Breast epithelium (tissue), 4 donors: Measurements from ENCODE around the gene COBLL1. TPM values are rescaled to one million over a fixed set of nuclear protein-coding genes. Genes with fewer than 3 reads are reported as not detected.

Experiments
- DNase-seq, 2 donors: peaks; one replicate each; pipeline ENCODE4 v3.0.0-alpha.2; 2019; ENCODE audit warnings: low spot score in 2 of 2
- H3K27ac ChIP-seq, 2 donors: fragments of 200-600 bp; sonication (generic) in 1 of 2; one replicate each; pipeline ENCODE4 v1.5.1; 2016 to 2019; ENCODE audit warnings: mild to moderate bottlenecking in 1 of 2
- H3K27me3 ChIP-seq, 2 donors: fragments of 200-600 bp; sonication (generic) in 1 of 2; one replicate each; pipeline versions ENCODE4 v1.5.1 to v1.6.0; 2017 to 2019; ENCODE audit warnings: control low read depth in 1 of 2, mild to moderate bottlenecking in 1 of 2
- H3K36me3 ChIP-seq: fragments of 200-600 bp; one replicate; pipeline ENCODE4 v1.5.1; 2019
- H3K4me1 ChIP-seq, 2 donors: fragments of 200-600 bp; sonication (generic); one replicate each; pipeline ENCODE4 v1.5.1; 2016 to 2019; ENCODE audit warnings: control low read depth in 1 of 2
- H3K4me3 ChIP-seq, 3 donors: fragments of 200-600 bp; sonication (generic); 1 replicate in 2 of 3; 2 replicates in 1 of 3; pipeline ENCODE4 v1.5.1; 2016 to 2019; ENCODE audit warnings: mild to moderate bottlenecking in 3 of 3, moderate library complexity in 2 of 3
- H3K9me3 ChIP-seq, 2 donors: fragments of 200-600 bp; sonication (generic) in 1 of 2; one replicate each; pipeline ENCODE4 v1.5.1; 2016 to 2019; ENCODE audit warnings: control low read depth in 1 of 2
- CTCF ChIP-seq, 3 donors: fragments of 450-650 bp; IDR thresholded peaks; one replicate each; pipeline ENCODE4 v1.5.1; 2016 to 2017; ENCODE audit warnings: antibody characterized with exemption in 3 of 3, mild to moderate bottlenecking in 3 of 3, moderate library complexity in 3 of 3
- POLR2A ChIP-seq: fragments of 450-650 bp; IDR thresholded peaks from one replicate; pipeline ENCODE4 v1.6.1; 2016; ENCODE audit warnings: antibody characterized with exemption, mild to moderate bottlenecking, moderate library complexity
- POLR2AphosphoS5 ChIP-seq, 3 donors: sonication (generic); formaldehyde crosslinking; IDR thresholded peaks; one replicate each; pipeline ENCODE4 v1.6.1; 2017; ENCODE audit warnings: antibody characterized with exemption in 3 of 3
- intact Hi-C: fragments of 100-400 bp; cut with DNase I; formaldehyde crosslinking; loops from one replicate; pipeline ENCODE4 v1.15.1; 2023; ENCODE audit warnings: low total_unique reads
- total RNA-seq, 3 donors: library from RNA; depleted of rRNA; stranded (reverse); fragments of >200 nt; gene quantifications; one replicate each; pipeline ENCODE4 v1.1.0, GENCODE V29; 2016

Gene COBLL1
- total RNA-seq, 3 donors from 2014 or later = 43.6 to 92.8 (median 75.8) TPM

GRCh38 chr2:164840458-164840929, 1.1 kb downstream of the COBLL1 start:
- peak overlapping the region; percentile 70 to 84 (median 84) for H3K4me3 ChIP-seq
- peak in 1 of 2 donors; percentile 54 for DNase-seq
- intact Hi-C loops = no loop called here

GRCh38 chr2:164839914-164840457, 1.6 kb downstream of the COBLL1 start:
- Histone ChIP-seq H3K27ac (peak overlapping the region; percentile 96 to 97), H3K4me3 (peak overlapping the region; percentile 70 to 84 (median 84)), H3K4me1 (peaks cover 0 to 4% of the 10 kb centered on the region in 2 donors), H3K9me3 (no peaks in the 10 kb centered on the region), H3K36me3 (no peaks in the 10 kb centered on the region), H3K27me3 (no peaks in the 10 kb centered on the region)
- DNase-seq = no peak
- intact Hi-C loops = no loop called here
- TF ChIP-seq CTCF (IDR thresholded peaks at IDR 0.05) = no peak
- peak in 1 of 3 donors; percentile 24 for TF ChIP-seq POLR2AphosphoS5 (IDR thresholded peaks at IDR 0.05)
- no peak for TF ChIP-seq POLR2A

More at GRCh38 chr2:164840458-164840929, 1.1 kb downstream of the COBLL1 start:
- Histone ChIP-seq H3K9me3 (no peaks in the 10 kb centered on the region), H3K27ac (peak overlapping the region; percentile 96 to 97), H3K36me3 (no peaks in the 10 kb centered on the region), H3K4me1 (peaks cover 0 to 4% of the 10 kb centered on the region in 2 donors), H3K27me3 (no peaks in the 10 kb centered on the region)
- TF ChIP-seq CTCF (IDR thresholded peaks at IDR 0.05) (no peak), POLR2AphosphoS5 (IDR thresholded peaks at IDR 0.05) (no peak), POLR2A (no peak)

GRCh38 chr2:164837807-164838206, 3.8 kb downstream of the COBLL1 start:
- peak overlapping the region; percentile 13 to 97 for H3K27ac ChIP-seq
- intact Hi-C loops = no loop called here
- no peaks in the 10 kb centered on the region for H3K9me3 ChIP-seq
- peaks cover 0 to 4% of the 10 kb centered on the region in 2 donors for H3K4me1 ChIP-seq
- DNase-seq = no peak
- TF ChIP-seq CTCF (IDR thresholded peaks at IDR 0.05) (no peak), POLR2AphosphoS5 (IDR thresholded peaks at IDR 0.05) (no peak), POLR2A (no peak)
- no peak overlapping the region for H3K4me3 ChIP-seq
- H3K27me3 ChIP-seq = no peaks in the 10 kb centered on the region
- H3K36me3 ChIP-seq = no peaks in the 10 kb centered on the region

- Histone ChIP-seq H3K4me3 (no peak overlapping the region), H3K9me3 (no peaks in the 10 kb centered on the region), H3K27me3 (no peaks in the 10 kb centered on the region), H3K27ac (peak overlapping the region; percentile 1 to 7), H3K4me1 (no peaks in the 10 kb centered on the region), H3K36me3 (no peaks in the 10 kb centered on the region)
- intact Hi-C loops = no loop called here
- no peak for DNase-seq
- TF ChIP-seq CTCF (IDR thresholded peaks at IDR 0.05) = no peak
- no peak for TF ChIP-seq POLR2AphosphoS5 (IDR thresholded peaks at IDR 0.05)
- no peak for TF ChIP-seq POLR2A
Measured at GRCh38 chr2:164836907-164837306, 4.7 kb downstream of the COBLL1 start.

GRCh38 chr2:164835302-164835701, 6.3 kb downstream of the COBLL1 start:
- DNase-seq = no peak
- intact Hi-C loops = no loop called here
- TF ChIP-seq CTCF (IDR thresholded peaks at IDR 0.05) = no peak
- TF ChIP-seq POLR2A = no peak
- no peak for TF ChIP-seq POLR2AphosphoS5 (IDR thresholded peaks at IDR 0.05)
- Histone ChIP-seq H3K27me3 (no peaks in the 10 kb centered on the region), H3K4me3 (no peak overlapping the region), H3K9me3 (no peaks in the 10 kb centered on the region), H3K4me1 (no peaks in the 10 kb centered on the region), H3K36me3 (no peaks in the 10 kb centered on the region), H3K27ac (no peak overlapping the region)
